GM12801 (cell line): ENCODE measurements around the gene PDE4B.

Experiments
- CTCF ChIP-seq: IDR thresholded peaks from one replicate; pipeline ENCODE4 v1.5.1; 2011; ENCODE audit warnings: control low read depth; ENCODE audit not compliant: insufficient read length; ENCODE audit errors: extremely low read depth

PDE4B gene

DNA sequence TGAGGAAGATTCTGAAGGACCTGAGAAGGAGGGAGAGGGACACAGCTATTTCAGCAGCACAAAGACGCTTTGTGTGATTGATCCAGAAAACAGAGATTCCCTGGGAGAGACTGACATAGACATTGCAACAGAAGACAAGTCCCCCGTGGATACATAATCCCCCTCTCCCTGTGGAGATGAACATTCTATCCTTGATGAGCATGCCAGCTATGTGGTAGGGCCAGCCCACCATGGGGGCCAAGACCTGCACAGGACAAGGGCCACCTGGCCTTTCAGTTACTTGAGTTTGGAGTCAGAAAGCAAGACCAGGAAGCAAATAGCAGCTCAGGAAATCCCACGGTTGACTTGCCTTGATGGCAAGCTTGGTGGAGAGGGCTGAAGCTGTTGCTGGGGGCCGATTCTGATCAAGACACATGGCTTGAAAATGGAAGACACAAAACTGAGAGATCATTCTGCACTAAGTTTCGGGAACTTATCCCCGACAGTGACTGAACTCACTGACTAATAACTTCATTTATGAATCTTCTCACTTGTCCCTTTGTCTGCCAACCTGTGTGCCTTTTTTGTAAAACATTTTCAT is 579.9 kb downstream of the PDE4B start:
- no peak for TF ChIP-seq CTCF

GRCh38 chr1:66373157-66373591 is 580.5 kb downstream of the PDE4B start:
- no peak for TF ChIP-seq CTCF

- no peak for TF ChIP-seq CTCF
Observed at GRCh38 chr1:66374148-66374547, 581.5 kb downstream of the PDE4B start.

GRCh38 chr1:66374561-66375111 is 581.9 kb downstream of the PDE4B start:
- TF ChIP-seq CTCF: no peak

GRCh38 chr1:66375125-66375524 is 582.4 kb downstream of the PDE4B start:
- no peak for TF ChIP-seq CTCF

DNA sequence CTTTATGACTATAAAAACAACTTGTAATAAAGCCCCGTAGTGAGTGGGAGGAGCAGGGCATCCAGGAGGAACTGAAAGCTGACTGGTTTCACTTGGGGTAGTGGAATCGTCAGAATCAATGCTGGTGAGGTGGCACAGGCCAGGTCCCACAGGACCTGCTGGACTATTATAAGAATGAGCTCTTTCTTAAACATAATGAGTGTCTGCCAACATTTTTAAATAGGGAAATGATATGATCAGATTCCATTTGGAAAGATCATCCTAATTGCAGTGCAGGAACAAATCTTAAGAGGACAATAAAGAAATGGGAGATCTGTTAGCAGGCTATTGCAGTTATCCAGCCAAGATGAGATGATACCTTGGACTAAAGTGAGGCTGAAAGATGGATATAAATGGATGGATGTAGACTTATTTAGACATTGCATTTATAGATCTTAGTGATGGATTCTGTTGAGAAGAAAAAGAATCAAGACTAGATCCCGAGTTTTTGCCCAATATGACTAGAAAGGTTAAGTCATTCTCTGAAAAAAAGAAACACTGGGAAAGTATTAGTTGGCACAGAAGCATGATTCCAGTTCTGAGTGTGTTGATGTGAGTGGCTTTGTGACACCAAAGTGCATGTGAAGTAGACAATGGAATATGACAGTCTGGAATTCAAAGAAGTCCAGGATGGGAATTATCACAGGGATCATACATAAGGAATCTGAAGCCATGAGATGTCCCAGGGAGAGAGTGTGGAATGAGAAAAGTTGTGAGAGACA is 587.9 kb downstream of the PDE4B start:
- no peak for TF ChIP-seq CTCF

DNA sequence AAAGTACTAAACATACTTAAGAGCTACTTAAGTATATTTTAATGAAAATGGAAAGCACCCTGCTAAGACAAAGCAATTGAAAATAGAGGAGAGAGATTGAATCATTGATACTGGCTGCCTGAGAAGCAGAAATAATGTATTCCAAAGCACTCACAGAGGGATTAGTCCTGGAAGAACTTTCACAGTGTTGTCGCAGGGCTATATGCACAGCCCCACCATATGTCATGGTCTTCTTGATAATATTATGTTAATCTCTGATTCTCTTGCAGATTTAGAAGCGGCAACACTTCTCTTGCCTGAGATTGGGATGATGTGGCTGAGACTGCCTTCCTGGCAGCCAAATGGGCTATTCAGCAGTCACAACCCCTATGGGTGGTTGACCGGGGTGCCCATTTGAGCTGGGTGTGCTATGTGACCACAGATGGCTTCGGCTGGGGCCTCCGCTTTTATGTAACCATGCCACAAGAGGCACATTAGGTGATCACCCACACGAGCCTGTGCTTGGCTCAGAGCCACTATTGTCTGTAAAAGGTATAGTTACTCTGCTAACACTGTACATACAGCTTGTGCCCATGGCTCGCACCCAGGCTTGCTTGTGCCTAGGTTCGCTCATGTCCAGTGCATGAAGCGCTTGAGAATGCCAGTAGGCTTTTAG is 589.1 kb downstream of the PDE4B start:
- no peak for TF ChIP-seq CTCF
